HepG2 (cell line): ENCODE data around the gene BRMS1. TPM values are rescaled to one million over a fixed set of nuclear protein-coding genes. Genes with fewer than 3 reads are reported as not detected.

Experiments
- ATAC-seq: fragments of 200-7000 bp; cut with Tn5 transposase; 3 replicates; pipeline ENCODE4 v1.9.1; 2020; ENCODE audit warnings: mild to moderate bottlenecking, moderate library complexity
- BruUV-seq: library from RNA; stranded (reverse); fragments of 400-500 nt; replicated peaks from 2 replicates; lab custom pipeline; 2021; lab: Mats Ljungman, UMichigan
- CTCF ChIA-PET: fragments of 300-600 bp; formaldehyde crosslinking; extraction: SDS; loops from one replicate; lab custom pipeline; 2021; ENCODE audit warnings: low total read pairs, inconsistent platforms, low intra/inter-chr PET ratio; lab: Yijun Ruan, JAX
- POLR2A ChIA-PET: fragments of 350-600 bp; sonication (Branson Sonifier 250); formaldehyde crosslinking; loops from one replicate; lab custom pipeline; 2020; ENCODE audit warnings: antibody characterized with exemption, inconsistent platforms; lab: Yijun Ruan, JAX
- DNase-seq: peaks from one replicate; pipeline ENCODE4 v3.0.0-alpha.2; 2015; ENCODE audit warnings: low spot score
- FAIRE-seq: peaks from 3 replicates; lab custom pipeline; 2011; peaks lifted over from hg19 to GRCh38; lab: Jason Lieb, UNC
- H2AFZ ChIP-seq: one replicate; pipeline ENCODE4 v1.6.1; 2011; ENCODE audit warnings: low read length, inconsistent platforms
- H3K27ac ChIP-seq: fragments of 300-600 bp; 3 replicates; pipeline ENCODE4 v1.8.0; 2011; ENCODE audit warnings: mixed run types, mild to moderate bottlenecking, mixed read lengths, low read length, inconsistent platforms; ENCODE audit not compliant: insufficient read depth; ENCODE audit errors: extremely low read length
- H3K27me3 ChIP-seq, 2 experiments: fragments of 200-600 bp in 1 of 2; 2 replicates in 1 of 2; 3 replicates in 1 of 2; pipeline versions ENCODE4 v1.6.0 to v1.8.0; 2011; ENCODE audit warnings: low read length in 2 of 2, mild to moderate bottlenecking in 2 of 2, moderate library complexity in 2 of 2, inconsistent platforms in 1 of 2; ENCODE audit not compliant: insufficient read depth in 2 of 2, control insufficient read depth in 1 of 2
- H3K36me3 ChIP-seq, 2 experiments: fragments of 200-600 bp in 1 of 2; replicated peaks in 1 of 2; 2 replicates in 1 of 2; 3 replicates in 1 of 2; pipeline versions ENCODE4 v1.5.1 to v1.8.0; 2011; ENCODE audit warnings: low read length in 2 of 2, inconsistent platforms in 1 of 2; ENCODE audit not compliant: insufficient read depth in 2 of 2, control insufficient read depth in 1 of 2
- H3K4me1 ChIP-seq: 2 replicates; pipeline ENCODE4 v1.5.1; 2012; ENCODE audit warnings: low read length, inconsistent platforms; ENCODE audit not compliant: insufficient read depth
- H3K4me2 ChIP-seq: 2 replicates; pipeline ENCODE4 v1.6.0; 2011; ENCODE audit warnings: low read depth, low read length, inconsistent platforms
- H3K4me3 ChIP-seq, 3 experiments: fragments of 200-600 bp in 1 of 3; sonication (generic), shearing (Covaris generic) in 1 of 3; replicated peaks in 1 of 3; 2 replicates each; pipeline ENCODE4 v1.5.1; 2011 to 2016; ENCODE audit warnings: low read length in 3 of 3, inconsistent platforms in 2 of 3, low read depth in 2 of 3, mild to moderate bottlenecking in 2 of 3, control low read depth in 1 of 3, mixed read lengths in 1 of 3; ENCODE audit not compliant: insufficient read depth in 1 of 3
- H3K79me2 ChIP-seq: one replicate; pipeline ENCODE4 v1.6.1; 2011; ENCODE audit warnings: low read length, inconsistent platforms; ENCODE audit not compliant: insufficient read depth
- H3K9ac ChIP-seq: 2 replicates; pipeline ENCODE4 v1.6.0; 2011; ENCODE audit warnings: mild to moderate bottlenecking, low read depth, low read length, inconsistent platforms; ENCODE audit not compliant: insufficient read depth
- H3K9me3 ChIP-seq: 2 replicates; pipeline ENCODE4 v1.5.1; 2012; ENCODE audit warnings: mild to moderate bottlenecking, low read length
- H4K20me1 ChIP-seq: 2 replicates; pipeline ENCODE4 v1.6.0; 2011; ENCODE audit warnings: inconsistent platforms, mild to moderate bottlenecking, low read length, moderate library complexity; ENCODE audit not compliant: insufficient read depth
- ADNP ChIP-seq: sonication (generic); formaldehyde crosslinking; IDR thresholded peaks from 2 replicates; pipeline ENCODE4 v1.4.0; 2020; ENCODE audit warnings: missing genetic modification reagents
- CCDC6 ChIP-seq: sonication (generic); formaldehyde crosslinking; IDR thresholded peaks from 2 replicates; pipeline ENCODE4 v1.8.1; 2022; ENCODE audit warnings: mild to moderate bottlenecking, missing genetic modification reagents, moderate library complexity
- CHD4 ChIP-seq: fragments of 200-600 bp; sonication (generic); IDR thresholded peaks from 2 replicates; pipeline ENCODE4 v1.7.0; 2017; ENCODE audit warnings: mild to moderate bottlenecking, low read length, borderline replicate concordance
- KDM1A ChIP-seq: IDR thresholded peaks from 2 replicates; pipeline ENCODE4 v1.6.1; 2016; ENCODE audit warnings: missing compliant biosample characterization
- KDM2A ChIP-seq: sonication (generic); formaldehyde crosslinking; IDR thresholded peaks from 2 replicates; pipeline ENCODE4 v1.4.0; 2020; ENCODE audit warnings: low read depth, missing genetic modification reagents, borderline replicate concordance
- TFDP1 ChIP-seq: IDR thresholded peaks from 2 replicates; pipeline ENCODE4 v1.6.1; 2016; ENCODE audit warnings: missing compliant biosample characterization, missing genetic modification reagents, borderline replicate concordance
- ZBTB7A ChIP-seq: sonication (generic); formaldehyde crosslinking; IDR thresholded peaks from 2 replicates; pipeline ENCODE4 v1.8.0; 2022; ENCODE audit warnings: mild to moderate bottlenecking, missing genetic modification reagents
- ZMYM3 ChIP-seq: sonication (generic); formaldehyde crosslinking; IDR thresholded peaks from 2 replicates; pipeline ENCODE4 v1.5.1; 2020; ENCODE audit warnings: mild to moderate bottlenecking, missing genetic modification reagents
- ZNF12 ChIP-seq: sonication (generic); formaldehyde crosslinking; IDR thresholded peaks from 2 replicates; pipeline ENCODE4 v1.5.0; 2020; ENCODE audit warnings: missing genetic modification reagents
- ZNF232 ChIP-seq: sonication (generic); formaldehyde crosslinking; IDR thresholded peaks from 2 replicates; pipeline ENCODE4 v1.4.0; 2020; ENCODE audit warnings: missing genetic modification reagents, borderline replicate concordance
- ZNF264 ChIP-seq: sonication (generic); formaldehyde crosslinking; IDR thresholded peaks from 2 replicates; pipeline ENCODE4 v1.4.0; 2020; ENCODE audit warnings: missing genetic modification reagents
- ZNF629 ChIP-seq: sonication (generic); formaldehyde crosslinking; conservative IDR thresholded peaks from 2 replicates; pipeline ENCODE4 v1.5.0; 2020; ENCODE audit warnings: missing genetic modification reagents
- WGBS: methylation state at CpG from one replicate; pipeline ENCODE4 v1.1.6; 2017; ENCODE audit warnings: low lambda C conversion rate; 5-methylcytosine and 5-hydroxymethylcytosine counted together
- in situ Hi-C: cut with HindIII; loops from 2 replicates; pipeline ENCODE4 v1.10.0; 2017; ENCODE audit warnings: low pct_unique_long_range_greater_than_20kb; ENCODE audit not compliant: extremely low pct_ligation_motif_present
- intact Hi-C: fragments of 100-400 bp; cut with micrococcal nuclease; formaldehyde crosslinking; loops from one replicate; pipeline ENCODE4 v1.10.0; 2022; ENCODE audit not compliant: unreplicated experiment
- polyA plus RNA-seq, 8 experiments: library from polyadenylated mRNA; depleted of rRNA in 3 of 8; stranded (reverse) in 7 of 8; unstranded in 1 of 8; fragments of >200 nt; fragmentation: Illumina TruSeq in 4 of 8; extraction: Trizol in 4 of 8; gene quantifications; 2 replicates each; pipeline versions ENCODE4 v1.2.1 to v1.2.3, GENCODE V29; 2011 to 2016; ENCODE audit warnings: low read depth in 4 of 8, missing spikeins in 1 of 8, mixed read lengths in 1 of 8; ENCODE audit not compliant: insufficient read depth in 1 of 8
- total RNA-seq, 5 experiments: library from RNA; depleted of rRNA; stranded (reverse); fragments of >200 nt; fragmentation: Illumina TruSeq; extraction: Trizol; gene quantifications; 2 replicates each; pipeline ENCODE4 v1.2.3, GENCODE V29; 2016; ENCODE audit warnings: low read depth in 1 of 5

The BRMS1 gene
- total and polyA plus RNA-seq, 2 of the 13 experiments (the other 11 are each of a cell fraction or from before 2014, with no cell fraction given), result 15.8 to 55.7 TPM

GRCh38 chr11:66291303-66291705 is 53.6 kb downstream of the BRMS1 start:
- intact Hi-C loops, result no loop called here
- TF ChIP-seq KDM1A (CRISPR knock-in tag), result peak; percentile 65; the same call in 1 of the 2 replicates
- TF ChIP-seq CCDC6 (CRISPR knock-in tag), result no peak
- peak; percentile 58; the same call in 1 of the 2 replicates for TF ChIP-seq ADNP (CRISPR knock-in tag)
- TF ChIP-seq ZNF264, result no peak
- peak; percentile 96 for TF ChIP-seq ZNF629 (CRISPR knock-in tag)
- TF ChIP-seq CHD4, result peak; percentile 61; the same call in 1 of the 2 replicates
- peak; percentile 19; the same call in 1 of the 2 replicates for TF ChIP-seq KDM2A (CRISPR knock-in tag)
- TF ChIP-seq ZNF12, result no peak
- TF ChIP-seq ZBTB7A (CRISPR knock-in tag), result 0 out of 2 replicates have a peak, but pooled peaks have one; percentile 31
- TF ChIP-seq ZMYM3 (CRISPR knock-in tag), result peak; percentile 84
- TF ChIP-seq TFDP1 (CRISPR knock-in tag), result no peak
- no peak for TF ChIP-seq ZNF232
- TF ChIP-seq, all 625 proteins: peak for 7
- H2AFZ ChIP-seq, result no peak overlapping the region
- DNase-seq (no peak), ATAC-seq (no peak), FAIRE-seq (no peak)
- ChIA-PET CTCF (no interaction called here), POLR2A (interaction anchor here (1.1 to 1.4 kb wide), 2 partner anchors 21 to 60 kb away, joined by 3 to 21 read pairs; no protein-coding TSS in a partner anchor)
- peak overlapping the region; percentile 37 to 70 (median 56); a peak in 5 of 6 replicates for H3K4me3 ChIP-seq
- in situ Hi-C loops, result loop anchor here (5.0 kb wide), 1 partner anchor 36 kb away; no protein-coding TSS in a partner anchor
- peaks cover 54% of the 10 kb centered on the region for H3K4me1 ChIP-seq
- H3K4me2 ChIP-seq, result peak overlapping the region; percentile 74
- H3K9ac ChIP-seq, result no peak overlapping the region
- 33% methylated on average over 6 of the region's 16 CpGs for WGBS
- H3K36me3 ChIP-seq, result peaks cover 0 to 9% of the 10 kb centered on the region in 2 experiments; a peak in 2 of 5 replicates
- peaks cover 3 to 27% of the 10 kb centered on the region in 2 experiments; a peak in 4 of 5 replicates for H3K27me3 ChIP-seq
- H3K27ac ChIP-seq, result no peak overlapping the region
- BruUV-seq, result no TSS peak
- peaks cover 22% of the 10 kb centered on the region for H3K79me2 ChIP-seq
- no peaks in the 10 kb centered on the region for H3K9me3 ChIP-seq
- no peaks in the 10 kb centered on the region for H4K20me1 ChIP-seq
